ENCODE data around the gene MTFP1.

MTFP1 gene

GRCh38 chr22:30382340-30382739 lies 43.2 kb upstream of the MTFP1 start:
- H3K79me2 ChIP-seq (ENCODE audit: low read length) = no peaks in the 10 kb centered on the region
- H3K27me3 ChIP-seq (replicated peaks; ENCODE audit: insufficient read depth, low read length) = no peaks in the 10 kb centered on the region
- TF ChIP-seq EZH2 (optimal IDR thresholded peaks at IDR 0.05; ENCODE audit: low read depth, low read length) = no peak
- TF ChIP-seq EZH2phosphoT487 (IDR thresholded peaks at IDR 0.05; ENCODE audit: low read length) = no peak
- TF ChIP-seq CTCF (IDR thresholded peaks at IDR 0.05; ENCODE audit: low read length) = no peak
- no peak overlapping the region for H3K4me2 ChIP-seq (ENCODE audit: low read depth, low read length)
- H3K9me2 ChIP-seq (replicated peaks; ENCODE audit: insufficient read depth, low read length) = no peaks in the 10 kb centered on the region
- no peak overlapping the region for H2AFZ ChIP-seq (ENCODE audit: low read length)
- H3K27ac ChIP-seq (ENCODE audit: low read length) = no peak overlapping the region
- H3K4me1 ChIP-seq (ENCODE audit: low read length) = 0 out of 2 replicates have a peak, but pooled peaks cover 7% of the 10 kb centered on the region
- no peak overlapping the region for H3K4me3 ChIP-seq (ENCODE audit: low read length)
- no peaks in the 10 kb centered on the region for H4K20me1 ChIP-seq (ENCODE audit: insufficient read depth, low read length)
- H3K9ac ChIP-seq (ENCODE audit: low read length) = no peak overlapping the region
- no peak for DNase-seq
- H3K36me3 ChIP-seq (replicated peaks; ENCODE audit: insufficient read depth, low read length) = no peaks in the 10 kb centered on the region
- H3F3A ChIP-seq (ENCODE audit: insufficient read depth, low read length) = no peaks in the 10 kb centered on the region
- H3K9me3 ChIP-seq (replicated peaks; ENCODE audit: insufficient read depth, low read length) = no peaks in the 10 kb centered on the region

GRCh38 chr22:30383061-30383460 lies 42.5 kb upstream of the MTFP1 start:
- Histone ChIP-seq H3K9me2 (replicated peaks; ENCODE audit: insufficient read depth, low read length) (no peaks in the 10 kb centered on the region), H3K36me3 (replicated peaks; ENCODE audit: insufficient read depth, low read length) (no peaks in the 10 kb centered on the region), H3K27me3 (replicated peaks; ENCODE audit: insufficient read depth, low read length) (no peaks in the 10 kb centered on the region), H2AFZ (ENCODE audit: low read length) (no peak overlapping the region), H3K4me1 (ENCODE audit: low read length) (0 out of 2 replicates have a peak, but pooled peaks cover 7% of the 10 kb centered on the region), H3K27ac (ENCODE audit: low read length) (no peak overlapping the region), H4K20me1 (ENCODE audit: insufficient read depth, low read length) (no peaks in the 10 kb centered on the region), H3K4me2 (ENCODE audit: low read depth, low read length) (no peak overlapping the region), H3K9ac (ENCODE audit: low read length) (no peak overlapping the region), H3F3A (ENCODE audit: insufficient read depth, low read length) (no peaks in the 10 kb centered on the region), H3K79me2 (ENCODE audit: low read length) (no peaks in the 10 kb centered on the region), H3K9me3 (replicated peaks; ENCODE audit: insufficient read depth, low read length) (no peaks in the 10 kb centered on the region), H3K4me3 (ENCODE audit: low read length) (no peak overlapping the region)
- no peak for TF ChIP-seq EZH2 (optimal IDR thresholded peaks at IDR 0.05; ENCODE audit: low read depth, low read length)
- DNase-seq = no peak

GRCh38 chr22:30385942-30386341 lies 39.6 kb upstream of the MTFP1 start:
- Histone ChIP-seq H3K4me1 (ENCODE audit: low read length) (0 out of 2 replicates have a peak, but pooled peaks cover 7% of the 10 kb centered on the region), H2AFZ (ENCODE audit: low read length) (no peak overlapping the region), H3K4me3 (ENCODE audit: low read length) (no peak overlapping the region), H3K79me2 (ENCODE audit: low read length) (no peaks in the 10 kb centered on the region), H4K20me1 (ENCODE audit: insufficient read depth, low read length) (no peaks in the 10 kb centered on the region), H3K4me2 (ENCODE audit: low read depth, low read length) (0 out of 2 replicates have a peak overlapping the region, but pooled peaks have one; percentile 69), H3K9ac (ENCODE audit: low read length) (no peak overlapping the region), H3K27me3 (replicated peaks; ENCODE audit: insufficient read depth, low read length) (no peaks in the 10 kb centered on the region), H3K9me2 (replicated peaks; ENCODE audit: insufficient read depth, low read length) (no peaks in the 10 kb centered on the region), H3K36me3 (replicated peaks; ENCODE audit: insufficient read depth, low read length) (no peaks in the 10 kb centered on the region), H3K9me3 (replicated peaks; ENCODE audit: insufficient read depth, low read length) (no peaks in the 10 kb centered on the region), H3K27ac (ENCODE audit: low read length) (no peak overlapping the region), H3F3A (ENCODE audit: insufficient read depth, low read length) (no peaks in the 10 kb centered on the region)
- DNase-seq = no peak
- TF ChIP-seq EZH2 (optimal IDR thresholded peaks at IDR 0.05; ENCODE audit: low read depth, low read length) (no peak), CTCF (IDR thresholded peaks at IDR 0.05; ENCODE audit: low read length) (no peak), EZH2phosphoT487 (IDR thresholded peaks at IDR 0.05; ENCODE audit: low read length) (no peak)

GRCh38 chr22:30386608-30386959 lies 39.0 kb upstream of the MTFP1 start:
- H2AFZ ChIP-seq (ENCODE audit: low read length) = peak overlapping the region; percentile 78
- no peaks in the 10 kb centered on the region for H3K79me2 ChIP-seq (ENCODE audit: low read length)

More at GRCh38 chr22:30386608-30386959, 39.0 kb upstream of the MTFP1 start:
- Histone ChIP-seq H3K4me2 (ENCODE audit: low read depth, low read length) (peak overlapping the region; percentile 69), H3K4me3 (ENCODE audit: low read length) (peak overlapping the region; percentile 66), H3K9me2 (replicated peaks; ENCODE audit: insufficient read depth, low read length) (no peaks in the 10 kb centered on the region), H4K20me1 (ENCODE audit: insufficient read depth, low read length) (no peaks in the 10 kb centered on the region), H3K4me1 (ENCODE audit: low read length) (peaks cover 11% of the 10 kb centered on the region), H3K9ac (ENCODE audit: low read length) (peak overlapping the region; percentile 57; the same call in 1 of the 2 replicates), H3F3A (ENCODE audit: insufficient read depth, low read length) (no peaks in the 10 kb centered on the region), H3K27ac (ENCODE audit: low read length) (no peak overlapping the region), H3K36me3 (replicated peaks; ENCODE audit: insufficient read depth, low read length) (no peaks in the 10 kb centered on the region), H3K27me3 (replicated peaks; ENCODE audit: insufficient read depth, low read length) (no peaks in the 10 kb centered on the region), H3K9me3 (replicated peaks; ENCODE audit: insufficient read depth, low read length) (no peaks in the 10 kb centered on the region)
- TF ChIP-seq EZH2phosphoT487 (IDR thresholded peaks at IDR 0.05; ENCODE audit: low read length) (no peak), EZH2 (optimal IDR thresholded peaks at IDR 0.05; ENCODE audit: low read depth, low read length) (no peak), CTCF (IDR thresholded peaks at IDR 0.05; ENCODE audit: low read length) (no peak)
- no peak for DNase-seq

All from MM.1S (cell line).